Measurements from ENCODE around the gene MED27. TPM values are rescaled to one million over a fixed set of nuclear protein-coding genes. Genes with fewer than 3 reads are reported as not detected.

MED27 gene
- total RNA-seq, 1 donor from 2014 or later, result 28.2 TPM

GRCh38 chr9:132025766-132026165 lies 53.9 kb downstream of the MED27 start:
- Mint-ChIP-seq H3K4me1 (ENCODE audit: low read depth) (peaks cover 52% of the 10 kb centered on the region), H3K36me3 (ENCODE audit: low read depth) (no peaks in the 10 kb centered on the region), H3K27ac (ENCODE audit: unreplicated experiment) (no peak overlapping the region), H3K9me3 (ENCODE audit: low read depth) (no peaks in the 10 kb centered on the region), H3K4me3 (ENCODE audit: unreplicated experiment) (no peak overlapping the region), H3K27me3 (ENCODE audit: low read depth) (no peaks in the 10 kb centered on the region)
- DNase-seq (ENCODE audit: low spot score), result no peak
- no peak for TF ChIP-seq CTCF (IDR thresholded peaks at IDR 0.05)

- TF ChIP-seq CTCF (IDR thresholded peaks at IDR 0.05), result no peak
- no peak for DNase-seq (ENCODE audit: low spot score)
- Mint-ChIP-seq H3K9me3 (ENCODE audit: low read depth) (no peaks in the 10 kb centered on the region), H3K4me3 (ENCODE audit: unreplicated experiment) (no peak overlapping the region), H3K27ac (ENCODE audit: unreplicated experiment) (no peak overlapping the region), H3K27me3 (ENCODE audit: low read depth) (no peaks in the 10 kb centered on the region), H3K36me3 (ENCODE audit: low read depth) (no peaks in the 10 kb centered on the region), H3K4me1 (ENCODE audit: low read depth) (peaks cover 59% of the 10 kb centered on the region)
Observed at GRCh38 chr9:132024589-132024988, 55.1 kb downstream of the MED27 start.

GRCh38 chr9:132023419-132024180 lies 56.1 kb downstream of the MED27 start:
- DNase-seq (ENCODE audit: low spot score), result no peak
- Mint-ChIP-seq H3K27me3 (ENCODE audit: low read depth) (no peaks in the 10 kb centered on the region), H3K9me3 (ENCODE audit: low read depth) (no peaks in the 10 kb centered on the region), H3K27ac (ENCODE audit: unreplicated experiment) (no peak overlapping the region), H3K36me3 (ENCODE audit: low read depth) (no peaks in the 10 kb centered on the region), H3K4me1 (ENCODE audit: low read depth) (peaks cover 61% of the 10 kb centered on the region), H3K4me3 (ENCODE audit: unreplicated experiment) (no peak overlapping the region)
- no peak for TF ChIP-seq CTCF (IDR thresholded peaks at IDR 0.05)

- DNase-seq (ENCODE audit: low spot score), result no peak
- H3K27ac Mint-ChIP-seq (ENCODE audit: unreplicated experiment), result peak overlapping the region; percentile 41
- no peak overlapping the region for H3K4me3 Mint-ChIP-seq (ENCODE audit: unreplicated experiment)
- TF ChIP-seq CTCF (IDR thresholded peaks at IDR 0.05), result no peak
- no peaks in the 10 kb centered on the region for H3K36me3 Mint-ChIP-seq (ENCODE audit: low read depth)
- no peaks in the 10 kb centered on the region for H3K9me3 Mint-ChIP-seq (ENCODE audit: low read depth)
- peaks cover 41% of the 10 kb centered on the region for H3K4me1 Mint-ChIP-seq (ENCODE audit: low read depth)
- H3K27me3 Mint-ChIP-seq (ENCODE audit: low read depth), result no peaks in the 10 kb centered on the region
Observed at GRCh38 chr9:132020820-132021510, 58.7 kb downstream of the MED27 start.

DNA sequence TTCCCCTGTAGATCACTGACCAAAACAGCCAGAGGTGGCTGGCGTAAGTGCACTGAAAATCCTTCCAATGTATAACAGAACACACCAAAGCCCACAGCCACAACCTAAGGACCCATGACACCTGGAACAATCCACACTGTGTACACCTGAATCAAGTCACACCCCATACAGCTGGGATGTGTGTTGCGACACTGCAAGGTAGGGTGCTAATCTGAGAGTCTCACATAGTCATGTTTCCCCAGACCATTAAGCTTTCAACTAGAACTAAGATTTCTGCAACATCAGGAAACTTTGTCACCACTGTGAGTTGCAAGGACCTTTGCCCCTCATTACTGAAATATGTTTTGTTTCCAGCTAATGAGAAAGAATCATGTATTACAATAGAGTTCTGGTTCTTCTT lies 59.4 kb downstream of the MED27 start:
- Mint-ChIP-seq H3K27me3 (ENCODE audit: low read depth) (no peaks in the 10 kb centered on the region), H3K27ac (ENCODE audit: unreplicated experiment) (no peak overlapping the region), H3K4me3 (ENCODE audit: unreplicated experiment) (no peak overlapping the region), H3K36me3 (ENCODE audit: low read depth) (no peaks in the 10 kb centered on the region), H3K9me3 (ENCODE audit: low read depth) (no peaks in the 10 kb centered on the region), H3K4me1 (ENCODE audit: low read depth) (peaks cover 36% of the 10 kb centered on the region)
- DNase-seq (ENCODE audit: low spot score), result no peak
- TF ChIP-seq CTCF (IDR thresholded peaks at IDR 0.05), result no peak

Data from chondrocyte (in vitro differentiated cells).